ENCODE measurements around the gene LHFPL2.

The LHFPL2 gene

DNA sequence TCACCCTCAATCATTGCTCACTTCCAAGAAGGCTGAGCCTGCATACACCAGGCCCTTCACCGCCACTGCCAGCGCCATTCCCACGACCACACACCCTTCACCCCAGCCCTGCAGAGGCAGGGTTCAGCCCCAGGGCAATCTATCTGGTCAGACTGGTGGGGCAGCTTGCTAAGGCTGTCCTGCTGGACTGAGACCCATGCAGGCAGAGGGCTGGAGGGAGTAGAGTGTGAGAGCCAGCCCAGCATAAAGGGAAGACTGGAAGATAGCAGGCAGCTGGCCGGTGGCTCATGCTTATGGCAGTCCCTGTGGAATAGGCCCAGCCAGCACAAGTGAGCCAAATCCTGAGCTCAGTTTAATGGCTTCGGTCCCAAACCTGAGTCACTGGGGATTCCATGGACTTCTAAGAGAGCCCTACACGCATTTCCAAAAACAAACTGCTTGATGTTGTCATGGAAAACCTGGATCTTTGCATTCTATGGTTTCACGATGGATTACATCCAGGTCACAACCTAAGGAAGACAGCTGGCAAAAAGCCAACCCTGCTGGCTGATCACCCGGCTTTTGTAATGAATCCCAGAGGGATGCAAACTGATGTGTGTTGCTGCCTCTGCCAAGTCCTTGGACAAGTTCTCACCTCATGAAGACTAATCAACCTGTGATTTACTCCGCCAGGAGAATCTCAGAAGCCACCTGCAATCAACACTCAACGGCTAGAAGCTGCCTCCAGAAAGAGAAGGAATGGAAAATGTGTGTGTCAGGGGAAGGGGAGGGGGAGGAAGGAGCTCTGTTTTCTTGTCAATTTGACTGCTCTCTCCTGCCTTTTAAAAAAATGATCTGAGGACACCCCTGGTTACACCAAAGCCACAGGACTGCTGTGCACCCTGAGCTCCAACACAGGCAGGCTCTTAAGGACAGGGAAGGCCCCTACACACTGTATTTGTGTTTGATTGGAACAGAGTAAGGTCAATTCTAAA lies 143.6 kb downstream of the LHFPL2 start:
- no peak for DNase-seq (ENCODE audit: low read depth in 2 of 2)

DNA sequence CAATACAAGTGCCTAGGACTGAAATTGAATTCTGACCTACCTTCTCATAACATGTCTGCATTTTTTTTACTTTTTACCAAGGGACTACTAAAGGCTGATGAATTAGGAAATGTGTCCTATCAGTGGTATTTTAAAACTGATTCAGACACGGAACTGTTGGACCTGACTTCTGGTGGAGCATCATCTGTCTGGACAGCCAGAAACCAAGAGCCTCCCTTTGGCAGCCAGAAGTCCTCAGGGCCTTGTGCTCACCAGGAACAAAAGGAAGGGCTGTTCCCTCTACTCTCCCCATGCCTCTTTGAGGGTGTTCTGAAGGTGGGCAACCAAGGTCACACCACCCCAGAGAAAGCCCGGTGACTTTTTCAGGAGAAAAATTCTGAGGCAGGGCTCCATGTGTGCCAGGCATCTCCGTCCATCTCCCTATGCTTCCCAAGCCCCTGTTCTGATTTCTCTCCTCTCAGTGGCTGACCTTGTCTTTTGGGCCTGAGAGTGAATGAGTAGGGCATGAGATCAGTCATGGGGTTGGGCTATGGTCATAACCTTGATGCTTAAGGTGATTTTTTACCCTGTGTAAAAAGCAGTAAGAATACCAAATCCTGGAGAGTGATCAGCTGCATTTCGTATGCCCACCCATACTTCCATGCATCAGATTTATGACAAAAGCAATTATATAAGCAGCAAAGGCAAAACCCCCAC lies 144.5 kb downstream of the LHFPL2 start:
- DNase-seq (ENCODE audit: low read depth in 2 of 2) = no peak

DNA sequence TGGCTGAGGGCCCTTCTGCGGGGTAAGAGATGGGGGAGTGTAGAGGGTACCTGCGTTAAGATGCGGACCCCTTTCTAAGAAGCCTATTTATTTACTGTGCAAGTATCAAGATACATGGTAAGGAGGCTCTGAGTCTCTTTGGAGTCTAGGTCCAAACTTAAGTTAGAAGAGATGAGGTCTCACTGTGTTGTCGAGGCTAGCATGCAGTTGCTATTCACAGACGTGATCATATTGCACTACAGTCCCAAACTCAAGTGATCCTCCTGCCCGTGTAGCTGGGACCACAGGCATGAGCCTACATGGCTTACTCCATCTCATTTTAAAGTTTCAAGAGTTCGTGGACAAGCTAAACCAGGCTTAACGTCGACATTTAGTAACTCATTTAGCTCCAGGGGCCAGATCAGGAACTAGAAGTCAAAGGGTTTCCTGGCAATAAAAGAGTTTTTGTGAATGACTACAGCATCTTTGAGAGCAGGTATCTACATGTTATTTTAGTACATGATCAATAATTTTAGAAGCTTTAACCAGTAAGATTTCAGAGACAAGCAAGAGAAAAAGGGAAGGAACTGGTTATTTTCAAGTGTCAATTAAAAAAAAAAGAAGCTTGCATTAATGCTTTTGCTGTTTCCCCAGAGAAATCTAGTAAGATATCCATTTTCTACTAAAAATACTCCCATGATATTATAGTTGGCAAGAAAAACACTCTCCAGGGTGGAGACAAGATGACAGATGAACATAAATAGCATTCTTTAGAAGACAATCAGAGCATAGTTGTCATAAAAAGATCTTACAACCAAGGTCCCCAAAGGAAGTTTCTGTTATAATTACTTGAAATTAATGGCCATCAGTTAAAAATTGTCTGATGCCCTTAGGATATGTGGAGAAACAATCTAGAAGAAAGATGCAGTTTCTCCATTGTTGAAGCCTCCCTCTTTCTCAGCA lies 146.9 kb downstream of the LHFPL2 start:
- no peak for DNase-seq (ENCODE audit: low read depth in 2 of 2)

DNA sequence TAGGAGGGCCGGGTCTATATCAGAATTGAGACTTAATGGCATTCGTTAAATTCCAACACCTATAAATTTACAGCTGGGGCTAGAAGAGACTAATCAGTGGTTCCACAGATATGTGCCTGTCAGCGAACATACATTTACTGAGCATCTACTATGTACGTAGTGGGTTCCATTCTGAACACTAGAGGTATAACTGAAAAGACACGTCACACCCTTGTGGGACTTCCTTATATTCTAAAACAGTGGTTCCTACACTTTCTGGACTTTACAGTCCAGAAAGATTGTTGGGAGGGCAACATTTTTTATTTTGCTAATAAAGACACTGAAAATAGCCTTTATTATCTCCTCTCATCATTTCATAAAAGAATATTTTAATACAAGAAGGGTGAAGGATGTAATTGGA lies 147.7 kb downstream of the LHFPL2 start:
- DNase-seq (ENCODE audit: low read depth in 2 of 2) = no peak

DNA sequence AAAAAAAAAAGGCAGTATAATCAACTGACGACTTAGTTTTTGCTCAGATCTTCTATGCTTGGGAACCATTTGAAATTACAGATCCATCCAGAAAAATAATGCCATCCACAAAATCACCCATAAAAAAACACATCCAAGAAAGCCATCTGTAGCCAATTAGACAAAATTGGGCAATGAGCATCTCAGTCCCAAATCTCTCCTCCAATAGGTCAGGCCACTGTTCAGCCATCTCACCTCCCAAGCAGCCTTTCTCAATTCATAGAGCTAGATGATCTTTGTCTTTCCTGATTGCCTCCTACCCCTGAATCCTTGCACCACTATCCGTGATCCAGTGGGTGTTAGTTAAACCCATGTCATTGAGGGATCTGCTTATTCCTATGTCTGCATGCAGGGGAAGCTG lies 148.5 kb downstream of the LHFPL2 start:
- DNase-seq (ENCODE audit: low read depth in 2 of 2) = no peak

DNA sequence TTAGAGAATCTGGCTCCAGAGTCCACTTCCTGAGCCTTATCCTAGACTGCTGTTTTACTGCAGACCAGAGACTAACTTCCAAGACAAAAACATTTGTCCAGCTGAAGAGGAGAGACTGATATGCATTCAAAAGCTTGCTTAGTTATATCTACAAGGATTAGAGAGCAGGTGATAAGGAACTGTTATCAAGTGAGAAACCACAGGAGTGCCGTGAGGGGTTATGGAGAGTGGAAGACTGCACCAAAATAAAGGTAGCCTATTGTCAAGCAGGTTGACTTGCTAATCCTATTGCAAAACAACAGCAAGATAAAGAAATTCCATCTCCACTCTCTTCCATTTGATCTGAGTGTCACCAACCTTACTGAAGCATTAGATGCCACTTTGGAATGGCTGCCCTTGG lies 149.1 kb downstream of the LHFPL2 start:
- DNase-seq (ENCODE audit: low read depth in 2 of 2) = no peak

DNA sequence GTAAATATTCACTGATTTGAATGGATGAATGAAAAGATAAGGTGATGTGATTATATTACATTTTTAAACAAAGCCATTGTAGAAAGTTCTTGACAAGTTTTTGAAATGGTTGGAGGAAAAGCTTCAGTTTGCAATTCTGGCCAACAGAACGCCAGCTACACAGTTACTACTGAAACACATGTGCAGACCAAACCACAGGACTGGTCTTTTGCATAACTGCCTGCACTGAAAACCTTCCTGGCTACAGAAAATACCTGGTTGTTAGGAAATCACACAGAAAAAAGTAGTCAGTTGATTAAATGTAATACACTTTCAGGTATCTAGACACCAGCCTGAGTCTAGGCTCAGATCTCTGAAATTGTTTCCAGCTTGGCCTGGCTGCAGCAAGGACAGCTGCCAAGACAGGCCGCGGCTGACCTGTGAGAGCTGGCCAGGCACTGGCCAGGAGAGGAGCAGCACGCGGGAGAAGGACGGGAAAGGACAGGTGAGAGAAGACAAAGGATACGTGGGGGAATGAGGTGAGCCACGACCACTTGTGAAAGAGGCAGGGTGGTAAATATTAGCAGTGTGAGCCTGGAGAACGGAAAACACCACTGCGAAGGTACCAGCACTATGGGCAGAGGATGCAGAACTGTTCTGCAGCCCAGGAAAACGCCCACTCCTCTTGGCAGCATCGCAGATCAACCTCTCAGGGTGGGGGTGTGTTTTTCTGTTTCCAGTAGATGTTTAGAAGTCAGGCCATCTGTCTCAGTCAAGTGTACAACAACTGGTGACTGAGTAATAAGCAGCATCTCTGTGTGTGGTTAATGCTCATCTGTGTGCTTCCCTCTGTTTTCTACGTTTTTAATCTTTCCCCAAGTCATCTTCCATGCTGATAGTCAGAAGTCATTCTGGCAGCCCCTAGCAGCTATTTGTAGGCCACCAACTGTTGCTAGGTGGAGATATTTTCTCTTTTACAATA lies 150.7 kb downstream of the LHFPL2 start:
- DNase-seq (ENCODE audit: low read depth in 2 of 2) = no peak

DNA sequence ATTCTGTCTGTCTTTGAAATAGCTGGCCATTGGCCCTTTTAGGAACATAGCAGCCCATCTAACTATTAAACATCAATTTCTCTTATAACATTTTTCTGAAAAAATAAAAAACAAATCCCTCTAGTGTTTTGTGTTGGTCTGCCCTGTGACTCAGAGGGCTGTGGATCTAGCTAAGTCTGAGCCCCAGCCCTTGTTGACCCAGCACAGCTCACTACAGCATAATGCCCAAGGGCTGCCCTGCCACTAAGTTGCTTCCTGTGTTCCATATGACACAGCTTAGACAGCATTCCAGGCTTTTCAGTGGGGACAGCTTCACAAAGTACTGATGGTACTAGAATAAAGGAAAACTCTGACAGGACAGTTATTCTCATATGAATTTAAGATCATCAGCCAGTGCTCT lies 152.2 kb downstream of the LHFPL2 start:
- no peak for DNase-seq (ENCODE audit: low read depth in 2 of 2)

DNA sequence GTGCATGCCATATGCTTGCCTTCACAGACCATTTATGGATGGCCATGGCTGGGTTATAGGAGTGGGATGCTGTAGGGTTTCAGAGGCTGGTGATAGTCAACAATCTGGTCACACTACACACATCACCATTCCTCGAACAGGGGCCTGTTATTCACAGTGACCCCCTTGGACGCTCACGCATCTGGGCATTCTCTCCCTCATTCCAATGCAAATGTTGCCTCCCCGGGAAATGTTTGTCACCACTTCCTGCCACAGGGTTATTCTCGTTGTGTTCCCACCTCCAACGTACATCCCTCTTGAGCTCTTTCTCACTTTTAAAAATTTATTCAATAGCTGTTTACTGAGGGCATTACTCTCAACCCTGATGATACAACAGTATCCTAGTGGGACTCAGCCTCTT lies 152.8 kb downstream of the LHFPL2 start:
- no peak for DNase-seq (ENCODE audit: low read depth in 2 of 2)

DNA sequence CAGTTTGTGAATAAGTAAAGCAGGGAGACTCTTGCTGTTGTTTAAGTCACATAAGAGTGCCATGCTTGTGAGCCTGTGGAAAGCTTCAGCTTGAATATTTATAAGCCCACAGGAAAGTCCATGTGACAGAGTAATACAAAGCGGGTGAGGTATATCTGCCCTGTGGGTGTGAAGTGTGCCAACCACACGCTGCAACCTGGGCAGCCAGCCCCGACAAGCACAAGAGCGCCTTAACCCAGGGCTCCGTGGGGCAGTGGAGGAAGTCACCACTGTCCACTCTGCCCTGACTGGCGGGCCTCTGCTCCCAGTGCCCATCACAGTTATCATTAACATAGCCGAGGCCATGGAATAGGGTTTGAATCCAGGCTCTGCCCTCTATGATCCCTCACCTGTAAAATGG lies 155.9 kb downstream of the LHFPL2 start:
- no peak for DNase-seq (ENCODE audit: low read depth in 2 of 2)

DNA sequence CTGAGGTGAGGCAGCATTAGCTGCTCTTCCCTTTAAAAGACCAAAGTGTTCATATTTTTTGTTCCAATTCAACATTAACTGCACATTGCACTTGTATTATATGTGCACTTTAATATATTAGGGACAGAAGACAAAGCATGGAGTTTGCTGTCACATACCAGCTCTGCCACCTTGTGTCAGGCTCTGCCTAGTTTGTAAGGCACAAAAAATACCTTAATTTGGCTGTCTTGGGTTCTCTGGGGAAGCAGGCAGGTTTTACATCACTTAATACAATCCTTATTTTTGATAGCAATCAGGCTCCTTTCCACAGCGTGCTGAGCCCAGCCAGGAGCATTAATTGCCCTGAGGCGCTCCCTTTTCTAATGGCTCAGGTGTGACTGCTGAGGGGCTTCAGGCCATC lies 156.3 kb downstream of the LHFPL2 start:
- no peak for DNase-seq (ENCODE audit: low read depth in 2 of 2)

DNA sequence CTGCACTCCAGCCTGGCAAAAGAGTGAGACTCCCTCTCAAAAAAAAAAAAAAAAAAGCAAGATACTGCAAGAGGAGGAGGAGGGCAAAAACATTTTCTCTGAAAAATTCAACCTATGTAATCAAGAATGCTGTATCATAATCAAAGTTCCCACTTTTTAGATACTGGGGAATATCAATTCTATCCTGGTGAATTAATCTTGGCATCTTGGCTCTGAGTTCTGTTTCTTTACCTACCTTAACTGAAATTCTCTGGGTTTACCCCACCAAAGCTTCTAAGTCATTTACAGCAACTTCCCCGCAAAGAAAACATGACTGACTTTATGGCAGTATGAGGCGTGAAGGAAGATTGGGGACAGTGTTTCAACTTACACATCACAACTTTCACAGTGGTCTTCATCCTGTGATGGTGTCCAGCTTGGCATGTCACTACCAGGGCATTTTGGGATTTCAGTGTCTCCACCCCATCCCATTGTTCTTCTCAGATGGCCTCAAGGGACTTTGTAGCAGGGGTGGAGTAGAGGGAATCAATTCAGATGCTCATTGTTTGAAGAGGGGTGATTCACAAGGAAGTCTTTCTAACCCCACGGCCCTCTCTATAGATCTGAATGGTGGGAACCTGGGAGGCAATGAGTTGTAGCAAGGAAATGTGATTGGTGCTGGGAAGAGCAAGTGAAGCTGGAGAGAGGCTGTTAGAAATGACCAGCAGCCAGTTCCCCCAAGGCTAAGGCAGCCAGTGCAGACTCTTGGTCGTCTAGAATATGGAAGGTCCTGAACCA lies 157.7 kb downstream of the LHFPL2 start:
- DNase-seq (ENCODE audit: low read depth in 2 of 2) = no peak

DNA sequence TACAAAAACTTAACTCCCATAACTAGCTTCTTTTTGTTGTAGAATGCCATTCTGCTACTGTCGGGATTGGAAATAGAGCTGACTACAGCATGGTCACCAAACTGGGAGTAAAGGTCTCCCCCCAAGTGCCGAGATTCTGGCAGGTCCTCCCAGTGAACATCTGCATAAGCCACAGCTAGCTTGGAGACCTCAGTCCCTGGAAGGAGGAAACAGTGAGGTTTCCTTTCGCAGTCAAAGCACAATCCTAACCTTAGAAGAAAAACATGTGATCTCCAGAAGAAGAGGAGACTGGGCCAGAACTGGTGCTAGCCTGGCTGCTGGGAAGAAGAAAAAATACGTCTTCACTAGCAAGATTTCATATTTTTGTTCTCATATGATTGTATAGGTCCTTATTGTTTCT lies 160.7 kb downstream of the LHFPL2 start:
- no peak for DNase-seq (ENCODE audit: low read depth in 2 of 2)

DNA sequence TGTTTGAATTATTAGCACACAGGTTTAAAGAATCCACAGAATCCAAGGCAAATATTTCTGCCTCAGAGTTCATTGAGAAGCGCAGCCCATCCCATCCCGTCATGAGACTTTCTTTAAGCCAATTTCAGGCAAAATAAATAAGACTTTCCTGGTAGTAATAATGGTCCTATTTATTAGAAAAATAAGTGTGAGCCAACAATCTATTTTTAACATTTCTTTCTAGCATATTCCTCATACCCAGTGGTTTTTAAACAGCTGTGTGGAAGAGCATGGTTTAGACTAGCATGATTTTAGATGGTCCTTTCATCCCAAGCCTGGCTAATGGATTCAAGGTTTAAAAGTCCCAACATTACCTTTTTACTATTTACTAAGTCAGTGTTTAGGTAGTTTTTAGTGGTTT lies 162.4 kb downstream of the LHFPL2 start:
- no peak for DNase-seq (ENCODE audit: low read depth in 2 of 2)

DNA sequence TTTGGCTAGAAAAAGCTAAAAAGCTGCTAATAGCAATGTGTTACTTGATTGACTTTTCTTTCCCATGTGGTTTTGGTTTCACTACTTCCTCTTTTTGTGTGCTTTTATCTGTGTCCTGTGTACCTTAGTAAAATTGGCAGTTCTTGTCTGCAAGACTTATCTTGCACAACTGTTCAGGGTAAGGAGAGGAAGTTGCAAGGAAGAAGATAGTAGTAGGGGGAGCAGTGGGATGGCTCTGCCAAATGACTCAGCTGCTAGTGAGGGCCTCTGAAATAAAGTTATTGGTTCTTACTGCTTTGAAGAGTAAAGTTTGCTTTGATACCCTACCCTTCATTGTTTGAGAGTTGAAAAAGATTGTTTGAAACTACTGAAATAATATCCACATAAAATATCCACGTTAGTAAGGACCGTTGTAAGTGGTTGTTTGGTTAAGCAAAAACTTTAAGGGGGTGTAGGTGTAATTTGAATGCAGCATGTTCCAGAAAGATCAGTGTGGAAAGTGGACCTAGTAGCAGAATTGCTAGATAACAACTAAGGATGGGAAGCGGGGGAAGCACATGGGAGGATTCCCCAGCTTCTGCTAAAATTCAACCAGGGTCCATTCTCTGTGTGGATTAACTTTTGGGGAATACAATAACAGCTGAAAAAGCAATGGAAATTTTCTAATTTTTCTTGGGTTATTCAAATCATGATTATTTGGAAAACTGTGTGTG lies 164.6 kb downstream of the LHFPL2 start:
- no peak for DNase-seq (ENCODE audit: low read depth in 2 of 2)

DNA sequence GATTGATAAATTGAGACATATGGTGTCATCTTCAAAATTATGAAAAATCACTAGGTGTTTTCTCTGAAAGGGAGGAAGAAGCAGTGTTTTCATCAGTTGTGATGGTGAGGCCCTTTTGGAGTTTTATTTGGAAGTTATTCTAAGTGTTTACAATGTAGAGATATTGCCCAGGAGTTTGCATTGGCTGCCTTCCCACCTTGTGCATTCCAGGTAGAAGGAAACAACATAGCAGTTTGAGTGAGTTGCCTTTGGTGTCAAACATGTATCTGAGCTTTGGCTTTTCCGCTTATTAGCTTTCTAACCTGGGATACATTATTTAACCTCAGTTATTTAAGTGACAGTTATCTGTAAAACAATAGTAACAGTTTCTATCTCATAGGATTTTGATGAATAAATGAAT lies 165.6 kb downstream of the LHFPL2 start:
- no peak for DNase-seq (ENCODE audit: low read depth in 2 of 2)

DNA sequence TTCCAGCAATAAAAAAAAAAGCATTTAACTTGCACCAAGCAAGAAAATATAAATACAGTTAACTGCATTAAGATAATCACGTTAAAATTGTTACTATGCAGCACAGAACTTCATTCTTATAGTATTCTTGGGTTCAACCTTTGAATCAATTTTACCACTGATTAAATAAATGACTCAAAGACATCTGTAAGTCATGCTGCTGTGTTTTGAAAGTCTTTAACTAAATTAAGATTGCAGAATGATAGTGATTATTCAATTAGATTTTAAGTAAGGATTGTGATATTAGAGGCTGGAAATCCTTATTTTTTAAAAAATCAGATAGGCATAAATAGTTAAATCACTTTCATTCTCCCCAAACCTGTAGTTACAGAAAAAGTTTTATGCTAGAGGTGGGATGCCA lies 171.8 kb downstream of the LHFPL2 start:
- no peak for DNase-seq (ENCODE audit: low read depth in 2 of 2)

DNA sequence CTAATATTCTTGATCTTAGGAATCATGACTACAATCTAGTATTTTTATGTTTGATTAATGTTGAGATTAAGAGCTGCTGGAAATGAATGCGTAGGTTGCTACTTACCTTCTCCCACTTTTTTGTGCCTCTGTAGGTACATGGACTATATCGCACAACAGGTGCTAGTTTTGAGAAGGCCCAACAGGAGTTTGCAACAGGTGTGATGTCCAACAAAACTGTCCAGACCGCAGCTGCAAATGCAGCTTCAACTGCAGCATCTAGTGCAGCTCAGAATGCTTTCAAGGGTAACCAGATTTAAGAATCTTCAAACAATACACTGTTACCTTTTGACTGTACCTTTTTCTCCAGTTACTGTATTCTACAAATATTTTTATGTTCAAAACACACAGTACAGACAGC lies 173.2 kb downstream of the LHFPL2 start:
- no peak for DNase-seq (ENCODE audit: low read depth in 2 of 2)

DNA sequence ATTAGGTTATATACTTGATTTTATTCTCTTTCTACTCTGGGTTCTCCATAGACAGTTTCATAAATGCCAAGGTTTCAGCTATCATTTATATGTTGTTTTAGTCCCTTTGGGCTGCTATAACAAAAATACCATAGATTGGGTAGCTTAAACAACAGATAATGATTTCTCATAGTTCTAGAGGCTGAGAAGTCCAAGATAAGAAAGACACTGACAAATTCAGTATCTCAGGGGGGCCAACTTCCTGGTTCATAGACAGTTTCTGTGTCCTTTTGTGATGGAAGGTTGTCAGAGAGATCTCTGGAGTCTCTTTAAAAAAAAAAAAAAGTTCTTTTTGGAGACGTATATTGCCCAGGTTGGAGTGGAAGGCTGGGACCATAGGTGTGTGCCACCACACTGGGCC lies 174.8 kb downstream of the LHFPL2 start:
- DNase-seq (ENCODE audit: low read depth in 2 of 2) = no peak

All from stimulated activated CD4-positive, alpha-beta T cell treated with anti-CD3 and anti-CD28 coated beads, Interleukin-15, amount 100 ng/mL, for 48 hours (primary cell).